Endothelial cell of umbilical vein (primary cell): Measurements from ENCODE around the gene ZBTB7C.

Source experiments
- CTCF ChIP-seq, 2 donors: IDR thresholded peaks; 1 replicate in 1 of 2; 2 replicates in 1 of 2; pipeline ENCODE4 v1.5.1; 2011; ENCODE audit warnings: low read length in 2 of 2, mild to moderate bottlenecking in 2 of 2, moderate library complexity in 2 of 2, control low read depth in 1 of 2, inconsistent platforms in 1 of 2, low read depth in 1 of 2; ENCODE audit not compliant: insufficient read depth in 1 of 2; ENCODE audit errors: extremely low read depth in 1 of 2
- MAX ChIP-seq: IDR thresholded peaks from 2 replicates; pipeline ENCODE4 v1.6.1; 2011; ENCODE audit not compliant: insufficient read depth, insufficient read length
- POLR2A ChIP-seq: IDR thresholded peaks from 2 replicates; pipeline ENCODE4 v1.6.1; 2012; ENCODE audit warnings: low read depth, mild to moderate bottlenecking, control low read depth, low read length

- TF ChIP-seq POLR2A (no peak), CTCF (IDR thresholded peaks at IDR 0.05; ENCODE audit: extremely low read depth in 1 of 2, insufficient read depth in 1 of 2, low read depth in 1 of 2, low read length in 2 of 2) (no peak), MAX (no peak)
Observed at GRCh38 chr18:48111587-48111986, 297.6 kb downstream of the ZBTB7C start.
